Colon (tissue), 2 donors: ENCODE data around the gene EEF2K.
"Not testable (repeated sequence)": the region's sequence is repeated elsewhere in the genome, so short reads cannot be mapped to it uniquely, and the experiment has no call there.

Source experiments
- FAIRE-seq: peaks from 2 replicates; lab custom pipeline; 2012; peaks lifted over from hg19 to GRCh38; lab: Jason Lieb, UNC
- donor health status: control.
- donor health status: control.

Gene EEF2K

DNA sequence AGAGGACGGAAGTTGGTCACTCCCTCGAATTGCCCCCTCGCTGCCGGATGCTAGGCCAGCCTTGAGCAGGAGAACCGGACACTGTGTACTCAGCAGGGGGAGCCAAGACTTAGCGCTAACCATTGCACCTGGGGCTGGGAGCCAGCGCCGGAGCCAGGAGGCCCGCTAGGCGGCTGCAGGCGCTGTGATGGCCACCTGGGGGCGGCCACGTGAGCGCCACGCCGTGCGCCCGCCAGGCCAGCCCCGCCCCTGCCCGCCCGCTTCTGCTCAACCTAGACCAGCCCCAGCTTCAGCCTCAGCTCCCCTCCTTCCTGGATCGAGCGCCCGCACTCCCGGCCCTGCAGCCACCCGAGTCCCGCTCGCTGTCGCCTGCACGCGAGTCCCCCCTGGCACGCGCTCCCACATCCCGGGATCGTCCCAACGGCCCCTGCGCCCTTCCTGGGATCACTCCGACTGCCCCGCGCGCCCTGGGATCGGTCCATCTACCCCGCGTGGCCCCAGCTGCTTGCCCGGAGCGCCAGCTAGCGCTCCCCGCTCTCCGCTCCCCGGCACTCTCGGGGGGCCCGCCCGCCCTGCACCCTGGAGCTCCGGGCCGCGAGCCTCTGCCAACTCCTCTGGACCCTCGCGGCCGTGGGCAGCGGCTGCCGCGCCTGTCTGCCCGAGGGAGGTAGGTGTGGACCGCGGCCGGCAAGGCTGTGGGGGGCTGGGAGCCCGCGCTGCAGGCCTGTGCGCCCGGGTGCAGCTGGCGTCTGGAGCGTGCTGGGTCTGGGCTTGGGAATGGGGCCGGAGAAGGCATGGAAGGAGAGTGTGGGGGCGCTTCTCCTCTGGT is at the start of gene EEF2K:
TSS of gene EEF2K (plus strand) at position 266 of the 829 bp plus-strand sequence. CDS start 19,452 bp downstream, outside the sequence.
- no peak for FAIRE-seq

DNA sequence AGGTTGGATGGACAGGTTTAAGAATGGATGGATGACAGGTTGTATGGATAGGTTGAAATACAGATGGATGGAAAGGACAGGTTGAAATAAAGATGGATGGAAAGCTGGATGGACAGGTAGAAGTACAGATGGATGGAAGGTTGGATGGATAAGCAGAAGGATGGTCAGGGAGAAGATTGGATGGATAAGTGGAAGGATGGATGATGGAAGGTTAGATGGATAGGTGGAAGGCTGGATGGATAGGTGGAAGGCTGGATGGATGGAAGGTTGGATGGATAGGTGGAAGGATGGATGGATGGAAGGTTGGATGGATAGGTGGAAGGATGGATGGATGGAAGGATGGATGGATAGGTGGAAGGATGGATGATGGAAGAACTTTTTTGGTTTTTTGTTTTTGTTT is 44.7 kb upstream of the EEF2K start:
- no peak for FAIRE-seq

DNA sequence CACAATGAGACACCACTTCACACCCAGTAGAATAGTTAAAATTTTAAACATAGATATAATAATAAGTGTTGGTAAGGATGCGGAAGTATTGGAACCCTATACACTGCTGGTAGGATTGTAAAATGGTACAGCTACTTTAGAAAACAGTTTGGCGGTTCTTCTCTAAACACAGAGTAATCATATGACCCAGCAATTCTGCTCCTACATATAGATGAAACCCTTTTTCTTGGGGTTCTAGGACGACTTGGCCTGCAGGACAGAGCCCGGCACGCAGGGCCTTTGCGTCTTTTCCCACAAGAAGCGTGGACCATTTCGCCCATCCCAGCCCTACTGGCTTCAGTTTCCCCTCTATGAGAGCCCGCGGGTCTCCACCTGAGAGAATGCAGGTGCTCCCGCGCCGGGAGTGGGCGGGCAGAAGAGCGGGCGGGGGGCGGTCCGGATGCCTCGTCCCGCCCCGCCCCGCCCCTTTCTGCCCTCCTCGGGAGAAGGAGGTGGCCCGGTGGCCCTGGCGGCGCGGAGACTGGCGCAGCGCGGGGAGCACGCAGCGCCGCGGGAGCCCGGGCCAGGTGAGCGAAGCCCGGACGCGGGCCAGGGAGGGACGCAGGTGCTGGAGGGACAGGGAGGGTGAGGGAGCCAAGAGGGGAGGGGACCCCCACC is 44.0 kb upstream of the EEF2K start, which contains the start of gene SDR42E2:
TSS of gene SDR42E2 (plus strand) at position 508 of the 657 bp plus-strand sequence. CDS start 3,077 bp downstream, outside the sequence.
- FAIRE-seq = no peak

DNA sequence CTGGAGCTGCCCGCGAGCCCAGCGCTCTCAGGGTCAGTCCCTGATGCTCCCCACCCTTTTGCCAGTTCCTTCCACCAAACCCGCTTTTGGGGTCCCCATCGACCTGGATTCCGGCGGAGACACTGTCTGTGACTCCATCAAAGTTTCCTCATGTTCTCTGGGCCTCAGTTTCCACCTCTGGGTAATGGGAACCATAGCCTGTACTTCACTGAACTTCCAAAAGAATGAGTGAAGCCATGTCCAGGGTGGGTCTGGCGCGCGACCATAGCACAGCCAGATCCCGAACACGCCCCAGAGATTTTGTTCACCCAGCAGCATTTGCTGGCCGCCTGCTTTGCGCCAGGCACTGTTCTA is 43.4 kb upstream of the EEF2K start:
- FAIRE-seq = no peak

DNA sequence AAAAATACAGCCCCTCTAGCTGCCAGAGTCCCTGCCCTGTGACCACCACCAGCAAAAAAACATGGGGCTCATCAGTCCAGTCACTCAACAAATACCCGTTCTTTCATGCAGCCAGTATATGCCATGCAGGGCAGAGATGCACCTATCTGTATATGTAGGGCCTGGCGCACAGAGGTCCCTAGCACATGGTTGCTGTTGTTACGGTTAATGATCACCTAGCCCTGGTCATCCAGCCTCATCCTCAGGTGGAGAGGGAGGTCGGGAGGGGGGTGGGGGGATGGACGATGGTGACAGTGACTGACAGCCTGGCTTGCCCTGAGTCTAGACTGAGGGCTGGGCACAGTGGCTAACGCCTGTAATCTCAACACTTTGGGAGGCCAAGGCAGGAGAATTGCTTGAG is 42.3 kb upstream of the EEF2K start:
- no peak for FAIRE-seq

DNA sequence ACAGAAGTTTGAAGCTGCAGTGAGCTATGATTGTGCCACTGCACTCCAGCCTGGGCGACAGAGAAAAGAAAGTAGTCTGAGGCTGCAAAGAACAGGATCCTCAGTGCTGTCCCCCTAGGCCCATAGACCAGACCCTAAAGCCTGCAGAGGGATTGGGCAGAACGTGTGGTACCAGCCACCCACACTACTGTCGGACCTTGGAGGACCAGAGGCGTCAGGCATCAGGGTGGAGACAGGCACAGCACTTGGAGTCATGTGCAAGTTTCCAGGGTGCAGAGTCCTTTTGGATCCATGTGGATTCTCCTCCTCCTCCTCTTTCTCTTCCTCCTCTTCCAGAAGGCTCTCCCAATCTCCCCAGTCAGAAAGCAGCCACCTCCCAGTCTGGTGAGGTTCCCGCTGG is 41.6 kb upstream of the EEF2K start:
- FAIRE-seq = no peak

DNA sequence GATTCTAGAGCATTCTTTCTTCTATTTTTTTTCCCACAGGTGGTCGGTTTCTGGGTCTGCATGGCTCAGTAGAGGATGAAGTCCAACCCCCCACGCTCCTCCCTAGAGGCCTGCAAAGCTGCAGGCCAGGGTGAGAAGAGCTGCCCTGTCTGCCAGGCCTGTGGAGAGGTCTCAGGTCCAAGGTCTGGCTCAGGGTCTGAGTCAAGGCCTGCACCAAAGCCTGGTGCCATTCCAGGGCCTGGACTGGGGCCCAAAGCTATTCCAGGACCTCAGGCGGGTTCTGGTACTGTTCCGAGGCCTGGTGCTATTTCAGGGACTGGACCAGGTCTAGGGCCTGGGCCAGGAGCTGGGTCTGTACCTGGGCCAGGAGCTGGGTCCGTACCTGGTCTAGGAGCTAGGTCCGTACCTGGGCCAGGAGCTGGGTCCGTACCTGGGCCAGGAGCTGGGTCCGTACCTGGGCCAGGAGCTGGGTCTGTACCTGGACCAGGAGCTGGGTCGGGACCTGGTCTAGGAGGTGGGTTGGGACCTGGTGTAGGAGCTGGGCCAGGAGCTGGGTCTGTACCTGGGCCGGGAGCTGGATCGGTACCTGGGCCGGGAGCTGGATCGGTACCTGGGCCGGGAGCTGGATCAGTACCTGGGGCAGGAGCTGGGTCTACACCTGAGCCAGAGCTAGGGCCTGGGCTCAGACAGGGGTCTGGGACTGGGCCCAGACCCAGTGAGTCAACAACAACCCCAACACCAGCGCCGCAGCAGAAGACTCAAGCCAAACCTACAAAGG is 40.4 kb upstream of the EEF2K start:
- FAIRE-seq = no peak

DNA sequence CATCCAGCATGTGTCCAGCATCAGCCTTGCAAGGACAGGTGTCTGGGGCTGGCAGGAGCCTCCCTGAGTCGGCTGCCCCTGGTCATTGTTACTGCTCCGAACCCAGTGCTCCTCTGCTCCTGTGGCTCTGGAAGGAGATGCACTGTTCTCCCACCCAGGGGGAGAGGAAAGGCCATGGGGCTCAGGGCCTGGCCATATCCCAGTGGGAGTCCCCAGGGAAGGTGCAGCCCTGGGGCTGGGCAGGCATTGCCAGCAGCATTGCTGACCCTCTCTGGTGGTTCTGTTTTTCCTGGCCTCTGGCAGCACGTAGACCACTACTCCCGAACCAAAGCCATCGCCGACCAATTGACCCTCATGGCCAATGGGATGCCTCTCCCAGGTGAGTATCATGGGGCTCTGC is 34.1 kb upstream of the EEF2K start:
- no peak for FAIRE-seq

DNA sequence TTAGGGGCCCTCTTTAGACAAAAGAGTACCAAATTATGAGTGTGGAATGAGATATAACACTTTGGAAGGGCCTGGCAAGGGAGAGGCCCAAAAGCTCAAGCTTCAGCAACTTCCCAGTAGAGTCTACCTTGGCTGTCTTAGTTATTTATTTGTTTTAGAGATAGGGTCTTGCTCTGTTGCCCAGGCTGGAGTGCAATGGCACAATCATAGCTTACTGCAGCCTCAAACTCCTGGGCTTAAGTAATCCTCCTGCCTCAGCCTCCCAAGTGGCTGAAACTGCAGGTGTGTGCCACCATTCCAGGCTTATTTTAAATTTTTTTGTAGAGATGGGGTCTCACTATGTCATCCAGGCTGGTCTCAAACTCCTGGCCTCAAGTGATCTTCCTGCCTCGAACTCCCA is 33.4 kb upstream of the EEF2K start:
- not testable (repeated sequence) for FAIRE-seq

DNA sequence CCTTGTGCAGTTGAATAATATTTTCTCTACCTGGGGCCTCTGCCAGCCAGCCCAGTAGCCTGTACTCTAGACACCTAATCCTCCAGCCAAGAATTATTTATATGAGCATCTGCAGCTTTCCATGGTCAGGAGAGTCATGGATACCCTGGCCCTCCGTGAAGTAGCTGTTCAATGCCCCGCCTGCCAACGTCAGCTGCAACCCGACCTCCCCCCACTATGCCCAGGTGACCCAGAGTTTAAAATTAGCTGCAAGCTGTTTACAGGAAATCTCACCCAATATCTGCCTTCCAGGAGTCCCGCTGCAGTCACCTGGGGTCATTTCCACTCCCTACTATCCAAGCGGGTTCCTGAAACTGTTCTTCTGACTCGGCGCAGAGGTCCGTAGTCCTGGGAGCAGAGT is 31.4 kb upstream of the EEF2K start:
- no peak for FAIRE-seq

DNA sequence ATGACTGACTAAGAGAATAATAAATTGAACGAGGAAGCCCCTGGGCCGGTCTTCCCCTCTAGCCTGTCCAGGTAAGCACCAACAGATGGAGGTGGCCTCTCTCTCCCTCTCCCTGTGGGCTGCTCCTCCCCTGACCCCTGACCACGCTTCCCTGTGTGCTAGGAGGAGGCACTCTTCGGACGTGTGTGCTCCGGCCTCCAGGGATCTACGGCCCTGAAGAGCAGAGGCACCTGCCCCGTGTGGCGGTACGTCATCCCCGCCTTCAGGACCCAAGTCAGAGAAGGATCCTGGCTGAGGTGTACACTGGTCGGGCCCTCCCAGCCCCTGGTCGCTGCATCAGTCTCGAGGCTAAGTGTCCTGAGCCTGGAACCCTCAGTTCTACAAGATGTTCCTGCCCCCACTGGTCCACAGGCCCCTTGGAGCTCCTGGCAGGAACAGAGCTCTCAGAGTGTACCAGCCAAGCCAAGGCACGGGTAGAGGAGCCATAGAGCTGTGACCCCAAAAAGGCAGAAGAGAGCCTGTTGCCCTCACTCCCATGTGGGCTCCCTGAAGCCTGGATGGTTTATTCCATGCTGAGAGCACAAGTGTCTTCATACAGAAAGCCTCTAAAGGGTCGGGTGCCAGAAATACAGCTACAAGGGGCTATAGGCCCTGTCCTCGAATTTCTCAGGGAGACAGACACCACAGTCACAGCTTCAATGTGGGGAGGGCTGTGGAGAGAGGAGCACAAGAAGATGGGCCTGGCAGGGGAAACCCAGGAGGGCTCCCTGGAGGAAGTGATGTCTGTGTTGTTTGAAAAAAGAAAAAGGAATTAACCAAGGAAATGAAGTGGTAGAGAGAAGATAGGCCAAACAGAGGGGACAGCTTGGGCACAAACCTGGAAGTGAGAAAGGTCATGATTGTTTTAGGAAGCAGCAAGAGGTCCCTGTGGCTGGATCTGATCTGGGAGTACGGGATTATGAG is 27.8 kb upstream of the EEF2K start:
- no peak for FAIRE-seq

DNA sequence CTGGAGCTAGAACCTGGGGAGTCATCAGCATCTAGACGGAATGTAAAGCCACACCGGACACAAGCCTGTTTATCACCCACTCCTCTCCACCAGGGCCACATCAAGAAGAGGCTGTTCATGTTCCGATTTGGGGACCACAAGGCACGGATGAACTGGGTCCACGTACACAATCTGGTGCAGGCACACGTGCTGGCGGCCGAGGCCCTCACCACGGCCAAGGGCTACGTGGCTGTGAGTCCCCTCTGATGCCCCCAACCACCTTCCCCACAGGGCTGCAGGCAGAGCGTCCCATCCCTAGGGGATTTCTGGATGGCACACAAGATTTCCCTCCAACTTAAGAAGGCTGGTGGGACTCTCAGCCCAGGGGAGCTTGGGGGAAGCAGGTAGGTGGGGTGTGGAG is 24.7 kb upstream of the EEF2K start:
- FAIRE-seq = no peak

DNA sequence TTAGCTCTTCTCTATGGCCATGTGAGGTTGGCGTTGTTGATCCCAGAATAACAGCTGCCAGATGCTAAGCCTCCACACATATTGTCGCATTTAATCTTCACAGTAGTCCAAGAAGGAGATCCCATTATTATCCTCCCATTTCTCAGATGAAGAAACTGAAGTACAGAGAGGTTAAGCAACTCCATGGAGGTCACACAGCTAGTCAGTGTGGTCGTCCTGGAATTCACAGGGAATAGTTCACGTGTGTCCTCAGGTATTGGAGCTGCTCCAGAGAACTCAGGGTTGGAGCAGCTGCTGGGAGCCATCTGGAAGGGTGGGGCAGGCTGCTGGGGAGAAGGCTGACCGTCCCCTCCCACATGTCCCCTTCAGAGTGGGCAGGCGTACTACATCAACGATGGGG is 24.2 kb upstream of the EEF2K start:
- FAIRE-seq = no peak

DNA sequence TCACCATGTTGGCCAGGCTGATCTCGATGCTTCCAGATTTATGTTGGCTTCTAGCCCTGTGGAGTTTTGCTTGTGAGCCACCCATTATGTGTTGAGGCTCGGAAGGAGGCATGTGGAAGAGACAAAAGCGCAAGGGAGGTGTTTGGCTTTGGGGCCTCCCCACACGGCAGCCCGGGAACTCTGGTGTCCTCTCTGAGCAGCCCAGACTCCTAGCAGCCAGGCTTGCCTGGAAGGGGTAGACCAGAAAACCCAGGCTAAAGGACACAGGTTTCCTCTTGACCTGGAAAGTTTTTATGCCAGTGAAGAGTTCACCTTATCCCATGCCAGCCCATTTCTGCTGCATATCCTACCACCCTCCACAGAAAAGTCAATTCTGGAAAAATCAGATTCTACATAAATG is 22.7 kb upstream of the EEF2K start:
- no peak for FAIRE-seq

DNA sequence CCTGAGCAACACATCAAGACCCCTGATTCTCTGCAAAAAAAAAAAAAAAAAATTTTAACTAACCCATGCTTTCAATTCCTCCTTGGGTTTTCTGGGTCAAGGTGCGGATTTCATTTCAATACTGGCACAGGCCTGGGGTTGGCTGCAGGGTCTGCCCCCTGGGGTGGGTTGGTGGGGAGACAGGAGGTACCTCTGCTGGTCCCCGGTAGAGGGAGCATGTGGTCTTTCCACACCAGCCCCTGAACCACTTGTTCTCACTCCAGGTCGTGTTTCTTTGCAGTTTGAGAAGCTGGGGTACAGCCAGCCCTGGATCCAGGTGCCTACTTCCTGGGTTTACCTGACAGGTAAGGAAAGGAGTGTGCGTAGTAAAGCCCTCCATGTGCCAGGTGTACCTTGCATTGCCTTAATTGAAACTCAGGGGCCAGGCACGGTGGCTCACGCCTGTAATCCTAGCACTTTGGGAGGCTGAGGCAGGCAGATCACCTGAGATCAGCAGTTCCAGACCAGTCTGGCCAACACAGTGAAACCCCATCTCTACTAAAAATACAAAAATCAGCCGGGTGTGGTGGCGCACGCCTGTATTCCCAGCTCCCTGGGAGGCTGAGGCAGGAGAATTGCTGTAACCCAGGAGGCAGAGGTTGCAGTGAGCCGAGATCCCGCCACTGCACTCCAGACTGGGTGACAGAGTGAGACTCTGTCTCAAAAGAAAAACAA is 22.0 kb upstream of the EEF2K start:
- FAIRE-seq = no peak

DNA sequence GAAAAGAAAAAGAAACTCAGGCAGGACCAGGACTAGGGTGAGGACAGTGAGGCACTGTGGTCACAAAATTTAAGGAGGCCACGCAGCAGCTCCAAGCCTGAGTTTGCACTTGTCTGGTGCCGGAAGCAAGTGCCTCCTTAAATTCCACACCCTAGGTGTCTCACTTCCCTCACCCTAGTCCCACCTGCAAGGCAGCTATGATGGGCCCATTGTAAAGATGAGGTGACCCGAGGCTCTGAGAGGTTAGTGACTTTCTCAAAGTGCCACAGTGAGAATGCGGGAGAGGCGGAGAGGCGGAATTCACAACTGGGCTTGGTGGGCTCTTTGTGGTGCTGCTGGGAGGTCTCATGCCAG is 21.5 kb upstream of the EEF2K start:
- FAIRE-seq = no peak

DNA sequence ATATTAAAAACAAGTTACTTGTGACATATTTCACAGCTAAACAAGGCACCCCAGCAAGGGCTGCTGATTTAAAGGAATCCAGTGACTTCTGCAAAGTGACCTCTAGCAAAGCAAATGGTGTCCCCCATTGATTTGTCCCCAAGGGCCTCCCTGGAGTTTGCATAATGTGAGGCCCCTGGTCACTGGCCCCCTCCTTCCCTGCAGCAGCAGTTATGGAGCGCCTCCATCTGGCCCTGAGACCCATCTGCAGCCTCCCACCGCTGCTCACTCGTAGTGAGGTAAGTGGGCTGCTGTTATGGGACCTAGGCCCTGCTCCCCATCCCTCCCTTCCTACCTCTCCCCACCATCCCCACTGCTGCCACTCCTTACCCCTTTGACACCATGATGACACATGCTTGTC is 19.6 kb upstream of the EEF2K start:
- FAIRE-seq = no peak

DNA sequence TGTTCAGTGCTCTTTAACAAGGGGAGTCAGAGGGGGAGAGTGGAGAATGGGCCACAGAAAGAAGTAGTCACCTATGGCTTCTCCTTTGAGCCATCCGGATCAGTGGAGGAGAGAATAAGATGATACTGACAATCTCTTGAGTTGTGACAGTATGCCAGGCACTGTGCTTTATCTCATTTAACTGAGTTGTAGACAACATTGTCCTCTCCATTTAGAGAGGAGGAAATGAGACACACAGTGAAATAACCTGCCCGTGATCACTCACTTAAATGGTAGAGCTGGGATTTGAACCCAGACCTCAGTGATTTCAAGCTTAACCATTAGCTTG is 17.8 kb upstream of the EEF2K start:
- no peak for FAIRE-seq

DNA sequence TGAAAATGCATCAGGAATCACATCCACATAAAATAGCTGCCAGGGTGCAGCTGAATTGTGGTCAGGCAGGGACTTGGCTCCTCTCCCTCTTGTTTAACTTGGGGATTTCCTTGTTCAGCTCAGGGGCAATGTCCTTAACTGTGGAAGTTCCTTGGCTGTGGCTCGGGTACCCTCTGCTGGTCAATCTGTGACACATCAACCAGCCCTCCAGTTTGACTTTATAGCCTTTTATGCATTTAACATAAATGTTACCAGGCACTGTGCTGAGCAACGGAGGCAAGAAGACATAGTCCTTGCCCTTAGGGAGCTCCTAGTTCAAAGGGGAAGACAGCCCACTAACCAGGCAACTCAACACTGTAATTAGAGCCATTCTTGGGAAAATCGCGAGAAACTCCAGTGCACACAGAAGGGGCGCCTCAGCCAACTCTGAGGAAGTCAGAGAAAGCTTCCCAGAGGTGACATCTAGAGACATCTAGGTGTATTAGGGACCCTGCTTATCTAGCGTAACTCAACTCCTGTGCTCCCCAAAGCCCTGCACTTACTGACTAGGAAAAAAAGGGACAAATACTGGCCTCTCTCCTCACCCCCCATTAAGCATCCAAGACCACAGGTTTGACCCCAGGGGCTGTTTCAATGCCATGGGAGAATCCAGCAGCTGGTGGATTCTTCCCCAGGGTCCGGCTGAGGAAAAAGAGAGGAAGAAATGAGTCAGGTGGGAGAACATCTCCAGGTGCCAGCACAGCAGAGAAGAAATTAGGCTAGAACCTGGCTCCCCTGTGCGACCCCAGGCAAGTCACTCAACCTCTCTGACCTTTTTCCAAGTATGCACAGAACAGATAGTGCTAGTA is 17.3 kb upstream of the EEF2K start:
- FAIRE-seq = no peak

DNA sequence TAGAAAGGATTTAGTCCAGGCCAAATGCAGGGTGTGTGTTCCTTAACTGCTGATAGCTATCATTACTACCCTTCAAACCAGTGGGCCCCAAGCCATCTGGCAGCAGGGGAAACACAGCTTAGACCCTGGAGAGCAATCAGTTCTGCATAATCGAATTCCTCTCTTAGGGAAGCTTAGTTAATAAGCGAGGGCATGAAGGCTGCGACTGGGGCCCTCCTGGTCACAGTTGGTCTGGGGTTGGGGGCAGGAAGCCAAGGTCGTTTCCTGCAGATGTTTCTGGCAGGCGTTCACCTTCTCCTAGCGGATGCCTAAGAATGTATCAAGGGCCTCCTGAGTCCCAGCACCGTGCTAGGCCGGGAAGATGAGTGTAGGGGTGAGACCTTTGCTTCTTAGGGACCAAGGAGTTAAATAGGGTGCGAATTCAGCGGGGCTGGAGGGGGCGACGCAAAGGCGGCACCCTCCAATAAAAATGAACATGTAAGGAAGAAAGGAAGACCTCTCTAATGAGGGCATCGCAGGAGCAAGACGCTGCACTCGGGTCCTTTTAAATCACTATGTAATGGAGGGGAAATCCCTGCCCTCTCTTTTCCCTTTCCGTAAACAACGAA is 16.5 kb upstream of the EEF2K start:
- FAIRE-seq = no peak
